Liver (tissue), 3 donors: ENCODE data around the gene ICAM3.

Source experiments
- EGR1 ChIP-seq, 2 donors: IDR thresholded peaks; 2 replicates each; pipeline ENCODE4 v1.6.1; 2016 to 2018; ENCODE audit warnings: antibody characterized with exemption in 2 of 2, low read depth in 2 of 2
- GABPA ChIP-seq, 2 donors: IDR thresholded peaks in 1 of 2; conservative IDR thresholded peaks in 1 of 2; 2 replicates each; pipeline ENCODE4 v1.6.1; 2016; ENCODE audit warnings: antibody characterized with exemption in 2 of 2, mild to moderate bottlenecking in 1 of 2, moderate library complexity in 1 of 2
- RAD21 ChIP-seq, 2 donors: IDR thresholded peaks; 2 replicates each; pipeline ENCODE4 v1.6.1; 2016; ENCODE audit warnings: antibody characterized with exemption in 2 of 2, mild to moderate bottlenecking in 2 of 2
- TAF1 ChIP-seq: conservative IDR thresholded peaks from 2 replicates; pipeline ENCODE4 v1.6.1; 2016; ENCODE audit warnings: antibody characterized with exemption, mild to moderate bottlenecking
- TF ChIP-seq, protein P1 (sequence below): fragments of 150-350 bp; IDR thresholded peaks from 2 replicates; pipeline ENCODE4 v1.5.1; 2017; ENCODE audit warnings: improper control_type of control experiment, low read depth, low read length; ENCODE audit not compliant: missing input control
- TF ChIP-seq, protein P2 (sequence below): IDR thresholded peaks from 2 replicates; pipeline ENCODE4 v1.6.1; 2016; ENCODE audit warnings: antibody characterized with exemption, mild to moderate bottlenecking
- TF ChIP-seq, protein P3 (sequence below): IDR thresholded peaks from 2 replicates; pipeline ENCODE4 v1.6.1; 2016; ENCODE audit warnings: antibody characterized with exemption
- TF ChIP-seq, protein P4 (sequence below): IDR thresholded peaks from 2 replicates; pipeline ENCODE4 v1.6.1; 2016; ENCODE audit warnings: antibody characterized with exemption
- donor health status: healthy.
- donor health status: healthy.

DNA sequence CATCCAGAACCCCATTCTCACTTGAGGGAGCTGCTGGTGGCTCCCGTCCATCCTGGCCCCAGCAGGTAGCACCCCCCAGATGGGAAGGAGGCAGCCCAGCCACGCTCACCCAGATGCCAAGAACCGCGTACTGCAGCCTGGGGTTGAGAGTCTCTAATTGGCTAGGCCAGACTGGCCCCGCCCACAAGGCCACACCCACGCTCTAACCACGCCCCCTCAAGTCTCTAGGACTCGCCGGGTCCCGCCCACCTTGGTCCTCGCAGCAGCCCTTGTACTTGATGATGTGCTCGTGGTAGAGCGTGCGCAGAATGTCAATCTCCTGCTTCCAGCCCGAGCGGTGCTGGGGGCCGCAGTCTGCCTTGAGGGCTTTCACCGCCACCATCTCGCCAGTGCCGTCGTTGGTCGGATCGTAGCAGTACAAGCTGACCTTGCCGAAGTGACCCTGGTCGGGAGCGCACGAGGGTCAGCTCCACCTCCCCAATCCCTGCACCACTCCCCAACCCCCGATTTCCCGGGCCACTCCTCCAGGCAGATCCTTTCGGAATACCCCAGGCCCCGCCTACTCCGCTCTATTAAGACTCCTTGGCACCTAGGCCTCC, 14.5 kb upstream of the ICAM3 start:
- TF ChIP-seq, protein P1, sequence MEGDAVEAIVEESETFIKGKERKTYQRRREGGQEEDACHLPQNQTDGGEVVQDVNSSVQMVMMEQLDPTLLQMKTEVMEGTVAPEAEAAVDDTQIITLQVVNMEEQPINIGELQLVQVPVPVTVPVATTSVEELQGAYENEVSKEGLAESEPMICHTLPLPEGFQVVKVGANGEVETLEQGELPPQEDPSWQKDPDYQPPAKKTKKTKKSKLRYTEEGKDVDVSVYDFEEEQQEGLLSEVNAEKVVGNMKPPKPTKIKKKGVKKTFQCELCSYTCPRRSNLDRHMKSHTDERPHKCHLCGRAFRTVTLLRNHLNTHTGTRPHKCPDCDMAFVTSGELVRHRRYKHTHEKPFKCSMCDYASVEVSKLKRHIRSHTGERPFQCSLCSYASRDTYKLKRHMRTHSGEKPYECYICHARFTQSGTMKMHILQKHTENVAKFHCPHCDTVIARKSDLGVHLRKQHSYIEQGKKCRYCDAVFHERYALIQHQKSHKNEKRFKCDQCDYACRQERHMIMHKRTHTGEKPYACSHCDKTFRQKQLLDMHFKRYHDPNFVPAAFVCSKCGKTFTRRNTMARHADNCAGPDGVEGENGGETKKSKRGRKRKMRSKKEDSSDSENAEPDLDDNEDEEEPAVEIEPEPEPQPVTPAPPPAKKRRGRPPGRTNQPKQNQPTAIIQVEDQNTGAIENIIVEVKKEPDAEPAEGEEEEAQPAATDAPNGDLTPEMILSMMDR = no peak
- TF ChIP-seq, protein P2, sequence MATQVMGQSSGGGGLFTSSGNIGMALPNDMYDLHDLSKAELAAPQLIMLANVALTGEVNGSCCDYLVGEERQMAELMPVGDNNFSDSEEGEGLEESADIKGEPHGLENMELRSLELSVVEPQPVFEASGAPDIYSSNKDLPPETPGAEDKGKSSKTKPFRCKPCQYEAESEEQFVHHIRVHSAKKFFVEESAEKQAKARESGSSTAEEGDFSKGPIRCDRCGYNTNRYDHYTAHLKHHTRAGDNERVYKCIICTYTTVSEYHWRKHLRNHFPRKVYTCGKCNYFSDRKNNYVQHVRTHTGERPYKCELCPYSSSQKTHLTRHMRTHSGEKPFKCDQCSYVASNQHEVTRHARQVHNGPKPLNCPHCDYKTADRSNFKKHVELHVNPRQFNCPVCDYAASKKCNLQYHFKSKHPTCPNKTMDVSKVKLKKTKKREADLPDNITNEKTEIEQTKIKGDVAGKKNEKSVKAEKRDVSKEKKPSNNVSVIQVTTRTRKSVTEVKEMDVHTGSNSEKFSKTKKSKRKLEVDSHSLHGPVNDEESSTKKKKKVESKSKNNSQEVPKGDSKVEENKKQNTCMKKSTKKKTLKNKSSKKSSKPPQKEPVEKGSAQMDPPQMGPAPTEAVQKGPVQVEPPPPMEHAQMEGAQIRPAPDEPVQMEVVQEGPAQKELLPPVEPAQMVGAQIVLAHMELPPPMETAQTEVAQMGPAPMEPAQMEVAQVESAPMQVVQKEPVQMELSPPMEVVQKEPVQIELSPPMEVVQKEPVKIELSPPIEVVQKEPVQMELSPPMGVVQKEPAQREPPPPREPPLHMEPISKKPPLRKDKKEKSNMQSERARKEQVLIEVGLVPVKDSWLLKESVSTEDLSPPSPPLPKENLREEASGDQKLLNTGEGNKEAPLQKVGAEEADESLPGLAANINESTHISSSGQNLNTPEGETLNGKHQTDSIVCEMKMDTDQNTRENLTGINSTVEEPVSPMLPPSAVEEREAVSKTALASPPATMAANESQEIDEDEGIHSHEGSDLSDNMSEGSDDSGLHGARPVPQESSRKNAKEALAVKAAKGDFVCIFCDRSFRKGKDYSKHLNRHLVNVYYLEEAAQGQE = no peak
- TF ChIP-seq, protein P3, sequence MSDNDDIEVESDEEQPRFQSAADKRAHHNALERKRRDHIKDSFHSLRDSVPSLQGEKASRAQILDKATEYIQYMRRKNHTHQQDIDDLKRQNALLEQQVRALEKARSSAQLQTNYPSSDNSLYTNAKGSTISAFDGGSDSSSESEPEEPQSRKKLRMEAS = no peak
- TF ChIP-seq RAD21 (IDR thresholded peaks at IDR 0.05) (no peak), TAF1 (no peak), EGR1 (IDR thresholded peaks at IDR 0.05; ENCODE audit: low read depth in 2 of 2) (no peak), GABPA (IDR thresholded peaks at IDR 0.05 in 1 of 2, conservative IDR thresholded peaks at IDR 0.05 in 1 of 2) (no peak)
- TF ChIP-seq, protein P4, sequence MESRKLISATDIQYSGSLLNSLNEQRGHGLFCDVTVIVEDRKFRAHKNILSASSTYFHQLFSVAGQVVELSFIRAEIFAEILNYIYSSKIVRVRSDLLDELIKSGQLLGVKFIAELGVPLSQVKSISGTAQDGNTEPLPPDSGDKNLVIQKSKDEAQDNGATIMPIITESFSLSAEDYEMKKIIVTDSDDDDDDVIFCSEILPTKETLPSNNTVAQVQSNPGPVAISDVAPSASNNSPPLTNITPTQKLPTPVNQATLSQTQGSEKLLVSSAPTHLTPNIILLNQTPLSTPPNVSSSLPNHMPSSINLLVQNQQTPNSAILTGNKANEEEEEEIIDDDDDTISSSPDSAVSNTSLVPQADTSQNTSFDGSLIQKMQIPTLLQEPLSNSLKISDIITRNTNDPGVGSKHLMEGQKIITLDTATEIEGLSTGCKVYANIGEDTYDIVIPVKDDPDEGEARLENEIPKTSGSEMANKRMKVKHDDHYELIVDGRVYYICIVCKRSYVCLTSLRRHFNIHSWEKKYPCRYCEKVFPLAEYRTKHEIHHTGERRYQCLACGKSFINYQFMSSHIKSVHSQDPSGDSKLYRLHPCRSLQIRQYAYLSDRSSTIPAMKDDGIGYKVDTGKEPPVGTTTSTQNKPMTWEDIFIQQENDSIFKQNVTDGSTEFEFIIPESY = no peak
